ENCODE results near the gene PTPRT. TPM values are rescaled to one million over a fixed set of nuclear protein-coding genes. Genes with fewer than 3 reads are reported as not detected.

PTPRT gene
- total and polyA plus RNA-seq, 2 experiments from 2014 or later, result not detected

DNA sequence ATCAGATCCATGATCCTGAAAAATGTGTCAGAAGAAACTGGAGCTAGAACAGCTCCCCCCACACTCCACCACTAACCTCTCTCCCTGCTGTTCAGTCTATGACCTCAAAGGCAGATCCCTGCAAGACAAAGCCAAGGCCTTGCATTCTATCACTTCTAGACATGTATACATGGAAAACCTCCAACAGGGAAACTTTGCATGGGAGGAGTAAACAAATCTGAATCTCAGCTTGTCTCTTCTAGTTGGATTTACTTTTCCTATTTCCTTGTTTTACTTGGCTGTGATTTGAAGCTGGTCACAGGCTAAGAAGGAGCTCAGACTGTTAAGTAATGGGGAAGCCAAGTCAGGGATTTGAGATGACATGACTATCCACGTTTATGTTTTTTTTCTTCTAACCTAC, 1114.8 kb downstream of the PTPRT start (continued):
- TF ChIP-seq, protein P1, sequence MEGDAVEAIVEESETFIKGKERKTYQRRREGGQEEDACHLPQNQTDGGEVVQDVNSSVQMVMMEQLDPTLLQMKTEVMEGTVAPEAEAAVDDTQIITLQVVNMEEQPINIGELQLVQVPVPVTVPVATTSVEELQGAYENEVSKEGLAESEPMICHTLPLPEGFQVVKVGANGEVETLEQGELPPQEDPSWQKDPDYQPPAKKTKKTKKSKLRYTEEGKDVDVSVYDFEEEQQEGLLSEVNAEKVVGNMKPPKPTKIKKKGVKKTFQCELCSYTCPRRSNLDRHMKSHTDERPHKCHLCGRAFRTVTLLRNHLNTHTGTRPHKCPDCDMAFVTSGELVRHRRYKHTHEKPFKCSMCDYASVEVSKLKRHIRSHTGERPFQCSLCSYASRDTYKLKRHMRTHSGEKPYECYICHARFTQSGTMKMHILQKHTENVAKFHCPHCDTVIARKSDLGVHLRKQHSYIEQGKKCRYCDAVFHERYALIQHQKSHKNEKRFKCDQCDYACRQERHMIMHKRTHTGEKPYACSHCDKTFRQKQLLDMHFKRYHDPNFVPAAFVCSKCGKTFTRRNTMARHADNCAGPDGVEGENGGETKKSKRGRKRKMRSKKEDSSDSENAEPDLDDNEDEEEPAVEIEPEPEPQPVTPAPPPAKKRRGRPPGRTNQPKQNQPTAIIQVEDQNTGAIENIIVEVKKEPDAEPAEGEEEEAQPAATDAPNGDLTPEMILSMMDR (conservative IDR thresholded peaks at IDR 0.05; ENCODE audit: low read depth in 2 of 2), result no peak
- no peak for TF ChIP-seq EZH2phosphoT487 (IDR thresholded peaks at IDR 0.05; ENCODE audit: unreplicated experiment)

- Histone ChIP-seq H3K4me3 (no peak overlapping the region), H3K79me2 (replicated peaks; ENCODE audit: insufficient read depth) (no peaks in the 10 kb centered on the region), H3K4me2 (no peak overlapping the region), H3K27ac (ENCODE audit: low read depth) (no peak overlapping the region), H3K27me3 (ENCODE audit: insufficient read depth) (no peaks in the 10 kb centered on the region), H4K20me1 (replicated peaks; ENCODE audit: insufficient read depth) (no peaks in the 10 kb centered on the region), H2AFZ (no peak overlapping the region), H3F3A (replicated peaks; ENCODE audit: low read depth) (no peaks in the 10 kb centered on the region), H3K4me1 (ENCODE audit: insufficient read depth) (no peaks in the 10 kb centered on the region), H3K36me3 (ENCODE audit: insufficient read depth) (peaks cover 7% of the 10 kb centered on the region; the same call in 1 of the 2 replicates), H3K9me2 (ENCODE audit: insufficient read depth) (no peaks in the 10 kb centered on the region)
- Mint-ChIP-seq H3K9me3 (peaks cover 90% of the 10 kb centered on the region), H3K4me3 (no peak overlapping the region), H3K36me3 (ENCODE audit: low read depth) (peaks cover 21% of the 10 kb centered on the region), H3K27me3 (ENCODE audit: insufficient read depth, low read depth, poor library complexity) (peaks cover 2% of the 10 kb centered on the region), H3K27ac (no peak overlapping the region), H3K4me1 (no peaks in the 10 kb centered on the region)
- ATAC-seq, result no peak
- no peak for DNase-seq (ENCODE audit: low spot score)
- TF ChIP-seq, protein P2, sequence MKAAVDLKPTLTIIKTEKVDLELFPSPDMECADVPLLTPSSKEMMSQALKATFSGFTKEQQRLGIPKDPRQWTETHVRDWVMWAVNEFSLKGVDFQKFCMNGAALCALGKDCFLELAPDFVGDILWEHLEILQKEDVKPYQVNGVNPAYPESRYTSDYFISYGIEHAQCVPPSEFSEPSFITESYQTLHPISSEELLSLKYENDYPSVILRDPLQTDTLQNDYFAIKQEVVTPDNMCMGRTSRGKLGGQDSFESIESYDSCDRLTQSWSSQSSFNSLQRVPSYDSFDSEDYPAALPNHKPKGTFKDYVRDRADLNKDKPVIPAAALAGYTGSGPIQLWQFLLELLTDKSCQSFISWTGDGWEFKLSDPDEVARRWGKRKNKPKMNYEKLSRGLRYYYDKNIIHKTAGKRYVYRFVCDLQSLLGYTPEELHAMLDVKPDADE (IDR thresholded peaks at IDR 0.05), result no peak
- TF ChIP-seq NANOG (IDR thresholded peaks at IDR 0.05; ENCODE audit: borderline replicate concordance) (no peak), STAT1 (IDR thresholded peaks at IDR 0.05; ENCODE audit: unreplicated experiment) (no peak), JUNB (IDR thresholded peaks at IDR 0.05; ENCODE audit: unreplicated experiment) (no peak), EZH2 (IDR thresholded peaks at IDR 0.05; ENCODE audit: low read depth, unreplicated experiment) (no peak), ZNF331 (CRISPR knock-in tag; IDR thresholded peaks at IDR 0.05; ENCODE audit: low read depth) (no peak), ZNF114 (CRISPR knock-in tag; IDR thresholded peaks at IDR 0.05) (no peak), EZH2phosphoT487 (IDR thresholded peaks at IDR 0.05; ENCODE audit: unreplicated experiment) (no peak), ZNF462 (CRISPR knock-in tag; IDR thresholded peaks at IDR 0.05) (no peak), POLR2AphosphoS5 (IDR thresholded peaks at IDR 0.05; ENCODE audit: low read depth) (no peak)
- TF ChIP-seq, protein P1 (conservative IDR thresholded peaks at IDR 0.05; ENCODE audit: low read depth in 2 of 2), result no peak
Measured at GRCh38 chr20:42067596-42067995, 1122.1 kb downstream of the PTPRT start.
